HG02970 (cell line): ENCODE data around the gene IMMP2L.

ENCODE experiments used
- ATAC-seq: cut with Tn5 transposase; IDR thresholded peaks from one replicate; pipeline ENCODE4 v1.9.1; 2021; ENCODE audit warnings: mild to moderate bottlenecking, moderate library complexity, moderate number of reproducible peaks; ENCODE audit not compliant: unreplicated experiment, low FRiP score

Gene IMMP2L

GRCh38 chr7:111560773-111561653 lies 1.3 kb downstream of the IMMP2L start:
- no peak for ATAC-seq

- peak; percentile 40 for ATAC-seq
Observed at GRCh38 chr7:111558991-111559390, 3.3 kb downstream of the IMMP2L start.

- no peak for ATAC-seq
Observed at GRCh38 chr7:111556977-111557376, 5.3 kb downstream of the IMMP2L start.

GRCh38 chr7:111554086-111554485 lies 8.2 kb downstream of the IMMP2L start:
- ATAC-seq: no peak

- no peak for ATAC-seq
Observed at GRCh38 chr7:111541067-111541466, 21.2 kb downstream of the IMMP2L start.

- ATAC-seq: no peak
Observed at GRCh38 chr7:111540199-111540815, 22.0 kb downstream of the IMMP2L start.

- ATAC-seq: no peak
Observed at GRCh38 chr7:111537134-111537533, 25.2 kb downstream of the IMMP2L start.

- ATAC-seq: no peak
Observed at GRCh38 chr7:111535142-111535870, 27.0 kb downstream of the IMMP2L start.

GRCh38 chr7:111532625-111533024 lies 29.7 kb downstream of the IMMP2L start:
- no peak for ATAC-seq

- no peak for ATAC-seq
Observed at GRCh38 chr7:111531993-111532392, 30.3 kb downstream of the IMMP2L start.

- ATAC-seq: no peak
Observed at GRCh38 chr7:111530356-111530668, 32.0 kb downstream of the IMMP2L start.

- ATAC-seq: no peak
Observed at GRCh38 chr7:111529507-111530355, 32.6 kb downstream of the IMMP2L start.

- ATAC-seq: peak; percentile 65
Observed at GRCh38 chr7:111528331-111528730, 34.0 kb downstream of the IMMP2L start.

GRCh38 chr7:111527545-111527944 lies 34.7 kb downstream of the IMMP2L start:
- peak; percentile 70 for ATAC-seq

- no peak for ATAC-seq
Observed at GRCh38 chr7:111525100-111525499, 37.2 kb downstream of the IMMP2L start.

- ATAC-seq: no peak
Observed at GRCh38 chr7:111521660-111522059, 40.6 kb downstream of the IMMP2L start.

GRCh38 chr7:111518264-111518663 lies 44.0 kb downstream of the IMMP2L start:
- ATAC-seq: no peak

GRCh38 chr7:111517549-111517951 lies 44.7 kb downstream of the IMMP2L start:
- no peak for ATAC-seq

GRCh38 chr7:111516612-111517011 lies 45.7 kb downstream of the IMMP2L start:
- ATAC-seq: no peak

- no peak for ATAC-seq
Observed at GRCh38 chr7:111513566-111513965, 48.7 kb downstream of the IMMP2L start.
